HEK293T (cell line): Measurements from ENCODE around the gene WHAMM.

Source experiments
- FOXM1 ChIP-seq: fragments of 450-650 bp; IDR thresholded peaks from 2 replicates; pipeline ENCODE4 v1.6.1; 2017; ENCODE audit warnings: mild to moderate bottlenecking, borderline replicate concordance
- SP1 ChIP-seq: fragments of 450-650 bp; IDR thresholded peaks from 2 replicates; pipeline ENCODE4 v1.6.1; 2017

GRCh38 chr15:82846621-82847020, 37.2 kb downstream of the WHAMM start:
- TF ChIP-seq SP1 (no peak), FOXM1 (no peak)
